Activated naive CD4-positive, alpha-beta T cell treated with anti-CD3 and anti-CD28 coated beads, Interleukin-2, amount 50 U/mL, for 24 hours (primary cell): ENCODE data around the gene ANKRD63.

Experiments used
- H3K27ac Mint-ChIP-seq: one replicate; pipeline ENCODE4 v1.8.0; 2021; ENCODE audit warnings: mild to moderate bottlenecking, mixed read lengths
- H3K27me3 Mint-ChIP-seq: one replicate; pipeline ENCODE4 v1.8.0; 2021; ENCODE audit warnings: mixed read lengths
- H3K36me3 Mint-ChIP-seq: one replicate; pipeline ENCODE4 v1.8.0; 2021; ENCODE audit warnings: mixed read lengths
- H3K4me1 Mint-ChIP-seq: one replicate; pipeline ENCODE4 v1.8.0; 2021; ENCODE audit warnings: mixed read lengths
- H3K4me3 Mint-ChIP-seq: one replicate; pipeline ENCODE4 v1.8.0; 2021; ENCODE audit warnings: mild to moderate bottlenecking, mixed read lengths
- H3K9me3 Mint-ChIP-seq: one replicate; pipeline ENCODE4 v1.8.0; 2021; ENCODE audit warnings: mixed read lengths

ANKRD63 gene

DNA sequence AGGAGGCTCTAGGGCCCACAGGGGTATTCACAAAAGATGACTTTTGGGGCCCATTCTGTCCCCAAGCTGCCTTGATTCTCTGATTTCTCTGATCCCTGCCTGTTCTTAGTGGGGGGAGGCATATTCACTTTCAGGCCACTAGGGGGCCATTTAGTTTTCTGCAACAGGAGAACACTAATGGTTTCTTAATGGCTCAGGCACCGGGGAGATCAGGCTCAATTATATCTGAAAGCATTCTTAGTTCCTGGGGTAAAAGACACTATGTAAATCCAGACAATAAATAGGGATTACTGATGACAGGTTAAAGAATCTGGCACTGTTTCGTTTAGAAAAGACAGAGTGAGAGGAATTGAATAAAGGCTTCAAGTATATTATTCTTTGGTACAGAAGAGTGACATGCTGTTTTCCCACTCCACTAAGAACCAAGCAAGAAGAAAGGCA, 38.1 kb upstream of the ANKRD63 start:
- H3K9me3 Mint-ChIP-seq, result no peaks in the 10 kb centered on the region
- no peaks in the 10 kb centered on the region for H3K27me3 Mint-ChIP-seq
- H3K36me3 Mint-ChIP-seq, result no peaks in the 10 kb centered on the region
- H3K4me3 Mint-ChIP-seq, result no peak overlapping the region
- peaks cover 32% of the 10 kb centered on the region for H3K4me1 Mint-ChIP-seq
- H3K27ac Mint-ChIP-seq, result peak overlapping the region; percentile 72

DNA sequence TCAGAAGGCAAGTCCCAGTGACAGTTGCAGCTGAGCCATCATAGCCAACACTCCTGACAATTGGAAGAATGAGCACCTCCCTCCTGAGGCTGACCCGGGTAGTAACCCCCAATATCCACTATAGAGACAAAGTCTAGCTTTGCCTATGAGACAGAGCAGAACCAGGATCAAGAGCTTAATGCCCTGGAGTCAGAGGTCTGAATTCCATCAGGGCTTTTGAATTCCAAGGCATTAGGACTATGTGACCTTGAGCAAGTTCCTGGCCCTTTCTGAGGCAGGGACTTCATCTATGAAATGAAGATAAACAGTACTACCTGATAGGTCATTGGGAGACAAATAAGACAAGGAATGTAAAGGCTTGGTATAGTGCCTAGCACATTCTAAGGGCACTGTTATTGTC, 37.5 kb upstream of the ANKRD63 start:
- no peak overlapping the region for H3K4me3 Mint-ChIP-seq
- H3K36me3 Mint-ChIP-seq, result no peaks in the 10 kb centered on the region
- H3K4me1 Mint-ChIP-seq, result peaks cover 29% of the 10 kb centered on the region
- H3K27ac Mint-ChIP-seq, result no peak overlapping the region
- H3K27me3 Mint-ChIP-seq, result no peaks in the 10 kb centered on the region
- no peaks in the 10 kb centered on the region for H3K9me3 Mint-ChIP-seq

DNA sequence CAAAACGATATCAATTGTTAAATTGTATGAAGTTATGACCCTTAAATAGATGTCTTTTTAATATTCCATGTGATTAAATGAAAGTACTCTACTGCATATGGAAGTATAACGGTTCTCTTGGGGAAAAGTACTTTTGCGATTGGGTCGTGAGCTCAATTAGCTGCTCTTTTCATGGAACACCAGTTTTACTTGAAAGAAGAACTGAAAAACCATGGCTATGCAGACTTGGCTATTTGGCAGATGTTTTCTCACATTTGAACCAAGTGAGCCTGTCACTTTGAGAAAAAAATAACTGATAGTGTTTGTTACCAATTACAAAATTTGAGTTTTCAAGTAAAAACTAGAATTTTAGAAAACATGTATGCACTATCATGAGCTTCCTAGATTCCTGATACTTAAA, 34.7 kb upstream of the ANKRD63 start:
- no peak overlapping the region for H3K4me3 Mint-ChIP-seq
- H3K27ac Mint-ChIP-seq, result no peak overlapping the region
- no peaks in the 10 kb centered on the region for H3K27me3 Mint-ChIP-seq
- peaks cover 33% of the 10 kb centered on the region for H3K4me1 Mint-ChIP-seq
- H3K36me3 Mint-ChIP-seq, result no peaks in the 10 kb centered on the region
- H3K9me3 Mint-ChIP-seq, result no peaks in the 10 kb centered on the region

DNA sequence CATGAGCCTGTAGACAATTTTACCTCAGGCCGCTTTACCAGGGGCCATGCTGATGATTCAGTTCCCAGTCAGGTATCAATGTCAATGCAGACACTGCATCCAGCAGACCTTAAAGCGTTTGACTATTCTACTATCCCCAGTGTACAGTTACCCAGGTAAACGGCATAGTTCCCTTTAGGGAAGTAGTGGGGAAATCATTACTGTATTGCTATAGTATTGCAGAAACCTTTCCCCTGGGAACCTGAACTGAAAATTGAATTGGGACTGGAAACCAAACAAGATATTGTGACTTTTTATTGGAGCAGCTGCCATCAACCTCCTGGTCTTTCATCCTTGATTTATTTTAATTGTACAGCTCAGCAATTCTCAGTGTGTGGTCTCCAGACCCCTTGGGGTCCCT, 34.1 kb upstream of the ANKRD63 start:
- H3K4me3 Mint-ChIP-seq, result no peak overlapping the region
- no peaks in the 10 kb centered on the region for H3K27me3 Mint-ChIP-seq

DNA sequence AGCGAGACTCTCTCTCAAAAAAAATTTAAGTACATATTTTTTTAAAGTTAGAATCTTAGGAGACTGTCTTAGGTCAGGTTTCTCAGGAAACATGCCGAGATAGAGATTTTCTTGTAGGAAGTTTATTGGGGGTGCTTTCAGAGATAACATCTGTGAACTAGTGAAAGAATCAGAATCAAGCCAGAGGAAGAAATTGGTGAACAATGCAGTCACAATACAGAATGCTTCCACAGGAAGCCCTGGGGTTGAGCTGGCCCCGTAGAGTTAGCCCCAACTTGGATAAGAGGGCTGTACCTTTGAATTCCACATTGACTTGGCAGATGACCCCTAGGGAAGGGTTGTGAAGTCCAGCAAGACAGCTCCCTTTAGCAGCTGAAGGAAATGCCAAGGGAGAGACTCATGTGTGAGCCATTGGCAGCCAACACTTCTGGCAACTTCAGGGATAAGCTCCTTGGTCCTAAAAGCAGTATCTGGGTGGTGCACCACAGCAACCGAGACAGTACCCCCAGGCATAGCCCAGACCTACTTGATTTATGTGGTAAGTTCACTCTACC, 31.9 kb upstream of the ANKRD63 start:
- H3K27ac Mint-ChIP-seq, result no peak overlapping the region
- no peak overlapping the region for H3K4me3 Mint-ChIP-seq
- H3K4me1 Mint-ChIP-seq, result peaks cover 24% of the 10 kb centered on the region
- no peaks in the 10 kb centered on the region for H3K36me3 Mint-ChIP-seq
- H3K27me3 Mint-ChIP-seq, result no peaks in the 10 kb centered on the region
- H3K9me3 Mint-ChIP-seq, result no peaks in the 10 kb centered on the region

More for the DNA sequence above, 34.1 kb upstream of the ANKRD63 start:
- Mint-ChIP-seq H3K9me3 (no peaks in the 10 kb centered on the region), H3K27ac (peak overlapping the region; percentile 10), H3K36me3 (no peaks in the 10 kb centered on the region), H3K4me1 (peaks cover 30% of the 10 kb centered on the region)

DNA sequence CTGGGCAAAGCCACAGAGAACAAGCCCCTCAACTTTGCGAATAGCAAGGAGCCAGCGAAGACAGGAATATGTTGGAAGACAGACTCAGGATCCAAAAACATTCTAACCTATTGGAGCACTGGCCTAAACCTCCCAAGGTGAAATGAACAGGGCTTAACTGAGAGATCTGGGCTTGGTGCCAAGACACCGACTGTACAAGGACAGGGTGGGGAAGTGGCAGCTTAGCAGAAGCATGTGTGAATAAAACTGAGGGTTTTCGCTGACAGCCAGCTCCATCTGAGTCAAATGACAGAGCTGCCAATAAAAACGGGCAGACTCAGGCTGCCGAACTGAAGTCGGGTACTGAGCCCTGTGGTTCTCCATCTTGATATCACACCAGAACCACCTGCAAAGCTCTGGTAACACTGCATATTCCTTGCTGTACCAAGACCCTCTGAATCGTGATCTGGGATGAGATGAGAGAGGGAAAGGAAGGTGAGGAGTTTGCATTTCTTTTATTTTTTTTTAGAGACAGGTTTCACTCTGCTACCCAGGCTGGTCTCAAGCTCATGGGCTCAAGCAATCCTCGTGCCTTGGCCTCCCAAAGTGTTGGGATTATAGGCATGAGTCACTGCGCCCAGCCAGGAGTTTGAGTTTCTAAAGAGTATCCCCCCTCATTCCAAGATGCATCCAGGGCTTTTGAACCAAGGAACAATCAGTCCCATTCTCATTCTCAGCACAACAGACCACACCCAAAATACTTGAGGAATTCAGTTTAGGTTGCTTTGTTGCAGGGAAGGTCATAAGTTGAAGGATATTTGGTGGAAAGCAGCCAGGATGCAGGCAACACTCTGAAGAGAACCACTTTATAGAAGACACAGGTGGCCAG, 30.9 kb upstream of the ANKRD63 start:
- peak overlapping the region; percentile 41 for H3K27ac Mint-ChIP-seq
- no peak overlapping the region for H3K4me3 Mint-ChIP-seq
- no peaks in the 10 kb centered on the region for H3K9me3 Mint-ChIP-seq
- no peaks in the 10 kb centered on the region for H3K36me3 Mint-ChIP-seq
- no peaks in the 10 kb centered on the region for H3K27me3 Mint-ChIP-seq
- H3K4me1 Mint-ChIP-seq, result peaks cover 34% of the 10 kb centered on the region

DNA sequence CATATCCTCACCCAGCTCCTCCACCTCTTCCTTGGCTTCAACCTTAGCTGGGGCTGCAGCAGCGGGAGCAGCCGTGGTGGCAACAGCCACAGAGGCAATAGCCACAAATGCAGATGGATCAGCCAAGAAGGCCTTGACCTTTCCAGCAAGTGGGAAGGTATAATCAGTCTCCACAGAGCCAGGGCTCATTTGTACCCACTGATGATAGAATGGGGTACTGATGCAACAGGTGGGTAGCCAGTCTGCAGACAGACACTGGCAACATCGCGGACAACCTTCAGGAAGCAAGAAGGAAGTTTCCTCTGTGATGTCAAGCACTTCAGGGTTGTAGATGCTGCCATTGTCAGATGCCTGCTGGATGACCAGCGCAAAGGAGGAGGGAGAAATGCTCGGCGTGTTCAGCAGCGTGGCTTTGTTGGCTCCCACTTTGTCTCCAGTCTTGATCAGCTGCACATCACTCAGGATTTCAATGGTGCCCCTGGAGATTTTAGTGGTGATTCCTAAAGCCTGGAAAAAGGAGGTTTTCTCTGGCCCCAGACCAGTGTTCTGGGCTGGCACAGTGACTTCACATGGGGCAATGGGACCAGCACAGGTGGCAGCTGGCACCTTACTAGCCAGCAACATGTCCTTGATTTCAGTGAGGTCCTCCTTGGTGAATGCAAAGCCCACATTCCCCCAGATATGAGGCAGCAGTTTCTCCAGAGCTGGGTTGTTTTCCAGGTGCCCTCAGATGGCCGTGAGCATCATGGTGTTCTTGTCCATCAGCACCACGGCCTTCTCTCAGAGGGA, 29.7 kb upstream of the ANKRD63 start:
- no peaks in the 10 kb centered on the region for H3K36me3 Mint-ChIP-seq
- no peak overlapping the region for H3K27ac Mint-ChIP-seq
- H3K27me3 Mint-ChIP-seq, result no peaks in the 10 kb centered on the region
- no peak overlapping the region for H3K4me3 Mint-ChIP-seq
- peaks cover 39% of the 10 kb centered on the region for H3K4me1 Mint-ChIP-seq
- no peaks in the 10 kb centered on the region for H3K9me3 Mint-ChIP-seq

DNA sequence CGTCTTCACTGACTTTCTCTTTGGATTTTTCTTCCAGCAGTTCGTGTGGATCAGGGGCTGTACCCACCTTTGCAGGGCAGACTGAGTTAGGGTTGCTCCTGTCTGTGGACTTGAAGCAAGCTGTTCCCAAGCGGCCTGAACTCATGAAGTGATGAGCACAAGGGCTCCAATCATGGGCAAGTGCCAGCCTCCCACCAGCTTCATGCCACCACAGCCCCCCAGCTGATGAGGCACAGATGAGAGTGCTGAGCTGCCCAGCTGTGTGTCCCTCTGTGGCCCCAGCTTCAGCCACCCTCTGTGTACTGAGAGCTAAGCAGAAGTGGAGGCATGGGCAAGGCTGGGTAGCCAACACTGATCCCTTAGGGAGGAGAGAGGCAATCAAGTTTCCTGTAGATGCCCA, 28.1 kb upstream of the ANKRD63 start:
- Mint-ChIP-seq H3K4me1 (peaks cover 49% of the 10 kb centered on the region), H3K9me3 (no peaks in the 10 kb centered on the region), H3K27ac (no peak overlapping the region), H3K4me3 (no peak overlapping the region), H3K27me3 (no peaks in the 10 kb centered on the region), H3K36me3 (no peaks in the 10 kb centered on the region)

DNA sequence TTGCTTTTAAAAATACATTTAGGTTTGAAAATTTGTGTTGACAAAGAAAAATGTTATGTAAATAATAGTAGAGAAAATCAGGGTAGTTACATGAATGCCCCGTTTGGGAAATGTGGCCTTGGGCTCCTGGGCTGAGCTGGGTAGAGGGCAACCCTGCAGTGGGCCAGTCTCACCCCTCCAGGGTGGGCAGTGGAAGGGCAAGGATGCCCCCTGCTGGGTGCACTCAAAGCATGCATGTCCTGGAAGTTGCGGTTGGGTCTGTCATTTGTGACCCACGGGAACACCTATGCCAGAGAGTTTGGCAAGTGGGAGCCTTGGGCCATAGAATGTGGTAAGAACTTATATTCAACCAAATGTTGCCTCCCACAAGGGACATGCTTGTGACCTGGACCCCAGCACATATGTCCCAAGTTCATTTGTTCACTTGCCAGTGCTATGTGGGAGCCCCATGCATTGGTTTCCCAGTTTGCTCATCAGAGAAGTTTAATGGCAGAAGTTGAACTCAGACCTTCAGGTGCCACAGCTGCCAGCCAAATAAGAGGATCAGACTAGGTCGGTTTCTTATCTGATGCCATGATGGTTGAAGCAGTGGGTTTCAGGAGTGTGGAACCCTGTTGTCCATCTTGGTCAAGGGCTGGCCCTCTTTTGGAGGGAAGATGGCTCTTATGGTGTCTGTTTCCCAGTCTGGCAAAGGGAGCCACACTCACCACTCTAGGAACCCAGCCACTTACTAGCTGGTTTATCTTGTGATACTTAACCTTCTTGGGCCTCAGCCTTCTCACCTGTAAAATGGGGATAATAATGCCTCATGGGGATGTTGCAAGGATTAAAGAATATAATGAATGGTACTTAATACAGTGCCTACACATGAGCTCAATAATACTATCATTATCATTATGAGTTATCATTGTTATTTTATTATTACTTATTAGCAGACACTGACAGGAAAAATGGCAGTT, 27.4 kb upstream of the ANKRD63 start:
- Mint-ChIP-seq H3K9me3 (no peaks in the 10 kb centered on the region), H3K36me3 (no peaks in the 10 kb centered on the region), H3K27ac (peak overlapping the region; percentile 96), H3K4me3 (peak overlapping the region; percentile 94), H3K27me3 (no peaks in the 10 kb centered on the region), H3K4me1 (peaks cover 55% of the 10 kb centered on the region)

DNA sequence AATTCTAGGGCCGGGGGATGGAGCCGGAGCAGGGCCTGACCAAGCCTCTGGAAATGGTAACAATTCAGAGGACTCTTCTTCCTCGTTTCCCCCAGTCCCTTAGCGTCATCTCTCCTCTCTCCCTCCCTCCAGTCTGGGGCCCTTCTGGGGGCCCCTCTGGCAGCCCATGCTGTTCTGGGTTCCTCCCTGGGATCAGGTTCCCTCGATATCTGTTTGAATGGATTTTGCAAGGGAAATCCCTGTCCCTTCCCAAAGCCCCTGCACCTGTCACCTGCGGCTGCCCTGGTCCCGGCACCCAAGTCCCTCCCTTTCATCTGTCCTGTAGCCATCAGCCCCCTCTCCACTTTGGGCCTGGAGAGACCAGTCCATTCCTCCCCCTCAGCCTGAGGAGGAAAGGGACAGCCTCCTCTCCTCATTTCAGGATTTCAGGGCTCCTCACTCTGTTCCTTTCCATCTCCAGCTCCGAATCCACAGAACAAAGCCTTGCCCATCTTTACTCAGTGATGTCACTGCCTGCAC, 26.5 kb upstream of the ANKRD63 start:
- Mint-ChIP-seq H3K27me3 (no peaks in the 10 kb centered on the region), H3K9me3 (no peaks in the 10 kb centered on the region), H3K36me3 (no peaks in the 10 kb centered on the region), H3K27ac (peak overlapping the region; percentile 96), H3K4me1 (peaks cover 60% of the 10 kb centered on the region), H3K4me3 (peak overlapping the region; percentile 94)

DNA sequence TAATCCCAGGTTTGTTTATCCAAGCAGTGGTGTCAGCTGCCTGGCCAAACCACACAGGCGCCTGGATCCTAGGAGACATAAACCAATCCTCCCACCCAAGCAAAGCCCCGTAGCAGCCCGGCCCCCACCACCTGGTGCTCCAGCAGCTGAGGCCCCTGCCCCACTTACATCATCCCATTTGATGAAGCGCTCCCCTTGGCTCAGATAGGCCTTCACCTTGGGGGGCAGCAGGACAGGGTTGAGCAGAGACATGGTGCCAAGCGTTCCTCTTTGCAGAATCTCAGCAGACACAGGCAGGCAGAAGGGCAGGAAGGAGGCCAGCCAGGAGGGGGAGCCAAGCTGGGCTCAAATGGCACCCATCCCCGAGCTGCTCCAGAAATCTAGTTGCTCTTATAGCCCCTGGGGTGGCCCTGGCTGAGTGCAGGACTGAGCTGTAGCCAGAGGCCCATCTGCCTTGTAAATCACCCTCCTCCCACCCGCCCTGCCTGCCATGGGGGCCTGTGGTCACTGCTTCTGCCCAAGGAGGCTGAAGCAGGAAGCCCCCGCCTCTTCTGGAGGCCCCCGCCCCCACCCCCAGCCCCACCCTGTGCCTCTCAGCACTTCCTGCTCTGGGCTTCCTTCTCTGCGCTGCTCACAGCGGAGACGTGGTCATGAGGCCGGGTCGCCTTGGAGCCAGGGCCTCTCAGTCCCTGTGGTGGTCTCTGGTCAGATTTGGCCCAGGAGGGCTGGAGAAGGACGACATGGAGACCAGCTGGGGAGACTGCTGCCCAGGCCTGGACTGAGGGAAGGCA, 24.8 kb upstream of the ANKRD63 start, which contains the start of gene PLCB2:
TSS of gene PLCB2 (minus strand) at position 515 of the 791 bp plus-strand sequence. CDS start at position 252, 263 bp downstream.
- Mint-ChIP-seq H3K36me3 (no peaks in the 10 kb centered on the region), H3K27me3 (no peaks in the 10 kb centered on the region), H3K27ac (peak within 1 kb of the TSS; percentile 96), H3K9me3 (no peaks in the 10 kb centered on the region), H3K4me3 (peak within 1 kb of the TSS; percentile 94), H3K4me1 (peaks cover 55% of the 10 kb centered on the region)

DNA sequence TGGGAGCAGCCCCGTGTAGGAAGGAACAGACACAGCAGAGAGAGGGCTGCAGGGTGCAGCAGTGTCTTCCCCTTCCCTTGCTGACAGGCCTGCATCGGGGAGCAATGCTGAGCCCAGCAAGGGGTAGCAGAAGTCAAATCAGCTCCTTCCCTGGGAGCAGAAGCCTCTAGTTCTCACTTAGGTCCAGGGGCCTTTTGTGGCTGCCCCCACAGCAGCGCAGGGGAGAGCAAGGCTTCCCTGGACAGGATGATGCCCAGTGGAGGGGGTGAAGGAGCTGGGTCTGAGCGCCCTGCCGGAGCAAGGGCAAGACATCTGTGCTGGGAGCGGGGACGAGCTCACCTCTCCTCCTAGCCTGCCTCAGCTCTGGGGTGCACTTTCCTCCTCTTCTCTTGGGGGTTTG, 24.0 kb upstream of the ANKRD63 start:
- H3K4me1 Mint-ChIP-seq, result peaks cover 52% of the 10 kb centered on the region
- H3K4me3 Mint-ChIP-seq, result peak overlapping the region; percentile 94
- H3K9me3 Mint-ChIP-seq, result no peaks in the 10 kb centered on the region
- H3K36me3 Mint-ChIP-seq, result no peaks in the 10 kb centered on the region
- no peaks in the 10 kb centered on the region for H3K27me3 Mint-ChIP-seq
- H3K27ac Mint-ChIP-seq, result no peak overlapping the region

DNA sequence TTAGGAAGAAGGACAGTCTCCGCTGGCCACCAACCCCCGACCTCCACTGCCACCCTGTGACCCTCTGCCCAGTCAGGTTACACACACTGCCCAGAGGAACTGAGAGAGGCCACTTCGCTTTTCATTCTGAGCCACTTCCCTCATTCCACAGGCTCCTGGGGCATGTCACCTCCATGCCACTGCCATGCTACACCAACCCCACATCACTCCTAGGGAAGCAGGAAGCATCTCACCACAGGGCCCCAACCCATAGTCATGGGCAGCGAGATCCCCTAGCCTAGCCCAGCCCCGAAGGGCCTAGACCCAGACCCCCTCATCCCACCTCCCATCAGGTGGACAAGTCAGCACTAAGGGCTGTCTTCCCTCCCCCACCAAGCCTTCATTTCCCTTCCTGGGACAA, 23.5 kb upstream of the ANKRD63 start:
- Mint-ChIP-seq H3K4me1 (peaks cover 52% of the 10 kb centered on the region), H3K27ac (no peak overlapping the region), H3K27me3 (no peaks in the 10 kb centered on the region), H3K36me3 (peaks cover 5% of the 10 kb centered on the region), H3K9me3 (no peaks in the 10 kb centered on the region), H3K4me3 (peak overlapping the region; percentile 94)

DNA sequence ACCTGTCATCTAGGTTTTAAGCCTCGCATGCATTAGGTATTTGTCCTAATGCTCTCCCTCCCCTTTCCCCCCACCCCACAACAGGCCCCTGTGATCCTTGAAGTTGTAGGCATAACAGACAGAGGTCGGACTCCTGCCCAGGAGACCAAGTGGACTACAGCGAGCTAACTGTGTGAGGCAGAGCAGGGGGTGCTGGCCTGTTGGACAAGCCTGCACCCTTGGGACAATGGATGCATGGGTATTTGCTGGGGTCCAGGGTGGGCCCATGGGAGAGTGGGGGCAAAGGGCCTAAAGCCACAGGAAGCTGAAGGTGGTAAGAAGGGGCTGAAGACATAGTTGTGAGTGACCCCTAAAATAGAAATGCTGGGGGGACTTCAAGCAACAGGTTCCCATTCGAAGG, 22.4 kb upstream of the ANKRD63 start:
- peaks cover 52% of the 10 kb centered on the region for H3K4me1 Mint-ChIP-seq
- no peak overlapping the region for H3K4me3 Mint-ChIP-seq
- no peaks in the 10 kb centered on the region for H3K9me3 Mint-ChIP-seq
- H3K36me3 Mint-ChIP-seq, result peaks cover 12% of the 10 kb centered on the region
- H3K27me3 Mint-ChIP-seq, result no peaks in the 10 kb centered on the region
- H3K27ac Mint-ChIP-seq, result peak overlapping the region; percentile 32
